HG02759 (cell line): ENCODE data around the gene OR1K1.

ENCODE experiments used
- ATAC-seq: cut with Tn5 transposase; IDR thresholded peaks from one replicate; pipeline ENCODE4 v1.9.1; 2021; ENCODE audit warnings: mild to moderate bottlenecking, moderate library complexity; ENCODE audit not compliant: unreplicated experiment

The OR1K1 gene

DNA sequence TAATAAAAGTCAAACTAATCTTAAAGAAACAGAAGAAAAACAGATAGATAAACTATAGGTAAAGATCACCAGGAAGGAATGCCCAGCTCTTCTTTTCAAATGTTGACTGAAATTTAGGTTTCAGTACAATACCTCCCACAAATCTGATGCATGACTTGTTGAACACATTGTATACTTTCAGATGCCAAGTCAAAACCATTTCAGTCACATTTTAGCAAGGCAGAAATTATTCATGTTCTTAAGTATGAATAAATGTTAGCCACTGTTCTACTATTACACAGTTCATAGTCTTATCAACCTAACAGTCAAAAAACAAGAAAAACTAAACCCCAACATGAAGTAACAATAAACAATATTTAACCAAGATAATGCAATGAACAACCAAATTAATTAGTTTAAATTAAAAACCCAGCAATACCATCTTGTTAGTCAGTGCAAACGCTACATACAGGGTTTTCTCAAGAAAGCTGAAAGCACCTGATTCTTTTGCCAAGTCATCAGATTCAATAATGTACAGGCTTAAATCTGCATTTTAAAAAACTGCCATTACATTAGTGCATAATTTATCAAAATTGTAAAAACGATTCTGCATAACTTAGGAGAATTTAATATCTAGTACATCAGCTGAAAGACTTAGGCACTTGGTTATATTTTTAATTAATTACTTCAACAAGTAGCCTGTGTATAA is 48.5 kb downstream of the OR1K1 start:
- no peak for ATAC-seq
